Ovary (tissue), 3 donors: ENCODE measurements around the gene ZSWIM6.

Experiments
- CTCF ChIP-seq, 3 donors: fragments of 450-650 bp in 2 of 3; fragments of 200-600 bp in 1 of 3; IDR thresholded peaks; one replicate each; pipeline versions ENCODE4 v1.5.1 to v1.8.0; 2016 to 2022; ENCODE audit warnings: antibody characterized with exemption in 3 of 3, mild to moderate bottlenecking in 1 of 3
- POLR2A ChIP-seq: fragments of 450-650 bp; IDR thresholded peaks from one replicate; pipeline ENCODE4 v1.6.1; 2017; ENCODE audit warnings: antibody characterized with exemption, mild to moderate bottlenecking, moderate library complexity
- donor health status: DM: no; HTN: no; CAD: no.

DNA sequence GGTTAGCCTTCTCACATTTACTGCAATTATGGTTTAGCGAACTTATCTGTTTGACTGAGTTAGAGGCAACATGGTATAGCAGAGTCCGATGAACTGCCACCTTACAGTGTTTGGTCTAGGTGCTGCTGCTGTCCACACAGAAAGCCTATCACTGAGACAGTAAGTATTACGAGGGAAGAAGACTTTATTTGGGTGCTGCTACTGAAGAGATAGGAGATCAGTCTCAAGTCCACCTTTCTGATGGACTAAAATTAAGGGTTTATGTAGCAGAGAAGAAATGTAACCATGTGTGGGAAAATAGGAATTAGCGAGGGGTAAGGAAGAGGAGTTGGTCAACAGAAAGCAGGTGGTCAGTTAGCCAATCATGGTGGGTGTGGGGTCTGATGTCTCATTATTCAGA lies 109.7 kb downstream of the ZSWIM6 start:
- TF ChIP-seq CTCF (IDR thresholded peaks at IDR 0.05): no peak
- TF ChIP-seq POLR2A: no peak
